Lower lobe of right lung (tissue), 2 donors: Measurements from ENCODE around the gene TDRD12. TPM values are rescaled to one million over a fixed set of nuclear protein-coding genes. Genes with fewer than 3 reads are reported as not detected.

Source experiments
- ATAC-seq, 2 donors: fragments of 200-7000 bp; cut with Tn5 transposase; one replicate each; pipeline ENCODE4 v1.9.1; 2020 to 2022; ENCODE audit warnings: mild to moderate bottlenecking in 2 of 2, moderate library complexity in 2 of 2
- DNase-seq: peaks from one replicate; pipeline ENCODE4 v3.0.0-alpha.2; 2020
- H3K27ac ChIP-seq: fragments of 200-600 bp; one replicate; pipeline ENCODE4 v1.8.0; 2022
- H3K27me3 ChIP-seq: fragments of 200-600 bp; one replicate; pipeline ENCODE4 v1.8.0; 2022; ENCODE audit warnings: low read depth
- H3K36me3 ChIP-seq: fragments of 200-600 bp; one replicate; pipeline ENCODE4 v1.8.0; 2022; ENCODE audit warnings: mild to moderate bottlenecking
- H3K4me1 ChIP-seq: fragments of 200-600 bp; one replicate; pipeline ENCODE4 v1.8.0; 2022
- H3K4me3 ChIP-seq: fragments of 200-600 bp; one replicate; pipeline ENCODE4 v1.8.0; 2022; ENCODE audit warnings: mild to moderate bottlenecking
- H3K9me3 ChIP-seq: fragments of 200-600 bp; one replicate; pipeline ENCODE4 v1.8.0; 2022
- CTCF ChIP-seq: fragments of 200-600 bp; IDR thresholded peaks from one replicate; pipeline ENCODE4 v1.8.0; 2022; ENCODE audit warnings: antibody characterized with exemption, mild to moderate bottlenecking
- intact Hi-C: fragments of 100-400 bp; cut with DNase I; formaldehyde crosslinking; loops from one replicate; pipeline ENCODE4 v1.11.0; 2022
- total RNA-seq: library from RNA; stranded (reverse); fragmentation: NEBNext Ultra II Directional; extraction: Animal tissue kit (Norgen Biotek cat#: 25700); gene quantifications from one replicate; pipeline ENCODE4 v1.2.1, GENCODE V29; 2021
- donor health status: DM: no; HTN: yes; CAD: no; lungs with severe emphysema.

Gene TDRD12
- total RNA-seq, 1 donor from 2014 or later: not detected

GRCh38 chr19:32674153-32674930 lies 45.2 kb upstream of the TDRD12 start:
- Histone ChIP-seq H3K4me1 (peaks cover 38% of the 10 kb centered on the region), H3K27ac (peak overlapping the region; percentile 82), H3K4me3 (peak overlapping the region; percentile 91), H3K27me3 (peaks cover 21% of the 10 kb centered on the region), H3K9me3 (no peaks in the 10 kb centered on the region), H3K36me3 (no peaks in the 10 kb centered on the region)
- intact Hi-C loops: no loop called here
- ATAC-seq (no peak), DNase-seq (no peak)
- TF ChIP-seq CTCF: no peak

GRCh38 chr19:32674931-32675719 lies 44.4 kb upstream of the TDRD12 start, which contains the start of gene ANKRD27:
ANKRD27 (minus strand) TSS chr19:32675180; CDS start chr19:32659015, 16,165 bp downstream.
- peaks cover 21% of the 10 kb centered on the region for H3K27me3 ChIP-seq
- intact Hi-C loops: no loop called here
- peak within 1 kb of the TSS; percentile 91 for H3K4me3 ChIP-seq
- peaks cover 30% of the 10 kb centered on the region for H3K4me1 ChIP-seq
- no peaks in the 10 kb centered on the region for H3K9me3 ChIP-seq
- DNase-seq (peak; percentile 98), ATAC-seq (peak; percentile 96 to 98)
- TF ChIP-seq CTCF: no peak
- H3K27ac ChIP-seq: peak within 1 kb of the TSS; percentile 82
- H3K36me3 ChIP-seq: no peaks in the 10 kb centered on the region

- peaks cover 21% of the 10 kb centered on the region for H3K27me3 ChIP-seq
- H3K9me3 ChIP-seq: no peaks in the 10 kb centered on the region
- H3K27ac ChIP-seq: peak within 1 kb of the TSS; percentile 82
- TF ChIP-seq CTCF: no peak
- no peaks in the 10 kb centered on the region for H3K36me3 ChIP-seq
- H3K4me1 ChIP-seq: peaks cover 24% of the 10 kb centered on the region
- intact Hi-C loops: no loop called here
- H3K4me3 ChIP-seq: peak within 1 kb of the TSS; percentile 91
- ATAC-seq (peak; percentile 88 to 89), DNase-seq (peak; percentile 90)
Measured at GRCh38 chr19:32675720-32676185, 43.8 kb upstream of the TDRD12 start, which contains the start of gene RGS9BP. RGS9BP (plus strand) TSS chr19:32675848; CDS start chr19:32676264, 416 bp downstream.

- Histone ChIP-seq H3K4me1 (peaks cover 23% of the 10 kb centered on the region), H3K27me3 (peaks cover 21% of the 10 kb centered on the region), H3K4me3 (peak overlapping the region; percentile 91), H3K36me3 (no peaks in the 10 kb centered on the region), H3K9me3 (no peaks in the 10 kb centered on the region), H3K27ac (no peak overlapping the region)
- intact Hi-C loops: no loop called here
- DNase-seq (no peak), ATAC-seq (peak; percentile 6 to 21)
- TF ChIP-seq CTCF: peak; percentile 12
Measured at GRCh38 chr19:32676186-32676894, 43.2 kb upstream of the TDRD12 start.

- no peak for DNase-seq
- Histone ChIP-seq H3K4me3 (peak overlapping the region; percentile 91), H3K27ac (no peak overlapping the region), H3K9me3 (no peaks in the 10 kb centered on the region), H3K36me3 (no peaks in the 10 kb centered on the region), H3K4me1 (peaks cover 23% of the 10 kb centered on the region), H3K27me3 (peaks cover 21% of the 10 kb centered on the region)
- ATAC-seq: no peak
- intact Hi-C loops: no loop called here
- no peak for TF ChIP-seq CTCF
Measured at GRCh38 chr19:32676895-32677359, 42.6 kb upstream of the TDRD12 start.
